GM23248 (cell line): ENCODE measurements around the gene C3. TPM values are rescaled to one million over a fixed set of nuclear protein-coding genes. Genes with fewer than 3 reads are reported as not detected.
A peak's percentile ranks its signal among the peaks of the same experiment; 100 is the strongest.
"Not testable (repeated sequence)": the region's sequence is repeated elsewhere in the genome, so short reads cannot be mapped to it uniquely, and the experiment has no call there.

ENCODE experiments used
- DNase-seq: peaks from one replicate; pipeline ENCODE4 v3.0.0-alpha.2; 2015
- H2AFZ ChIP-seq: fragments of 200-600 bp; sonication (generic); 2 replicates; pipeline ENCODE4 v1.6.1; 2016; ENCODE audit warnings: antibody characterized with exemption
- H3F3A ChIP-seq: fragments of 200-600 bp; sonication (generic); 2 replicates; pipeline ENCODE4 v1.6.1; 2016; ENCODE audit warnings: mild to moderate bottlenecking, antibody characterized with exemption, mixed run types; ENCODE audit not compliant: insufficient read depth
- H3K27ac ChIP-seq: fragments of 200-600 bp; sonication (generic); 2 replicates; pipeline ENCODE4 v1.5.1; 2016; ENCODE audit warnings: mild to moderate bottlenecking
- H3K27me3 ChIP-seq: fragments of 200-600 bp; sonication (generic); replicated peaks from 2 replicates; pipeline ENCODE4 v1.6.1; 2016; ENCODE audit warnings: mild to moderate bottlenecking; ENCODE audit not compliant: insufficient read depth
- H3K36me3 ChIP-seq: fragments of 200-600 bp; sonication (generic); 2 replicates; pipeline ENCODE4 v1.6.1; 2016; ENCODE audit warnings: low read depth, mild to moderate bottlenecking
- H3K4me1 ChIP-seq: fragments of 200-600 bp; sonication (generic); 2 replicates; pipeline ENCODE4 v1.6.1; 2016; ENCODE audit warnings: mild to moderate bottlenecking; ENCODE audit not compliant: insufficient read depth
- H3K4me2 ChIP-seq: fragments of 200-600 bp; sonication (generic); one replicate; pipeline ENCODE4 v1.6.1; 2016; ENCODE audit warnings: mild to moderate bottlenecking; ENCODE audit not compliant: unreplicated experiment
- H3K4me3 ChIP-seq: fragments of 200-600 bp; sonication (generic); 2 replicates; pipeline ENCODE4 v1.5.1; 2016; ENCODE audit warnings: mild to moderate bottlenecking
- H3K79me2 ChIP-seq: fragments of 200-600 bp; sonication (generic); 2 replicates; pipeline ENCODE4 v1.6.1; 2016; ENCODE audit warnings: mild to moderate bottlenecking; ENCODE audit not compliant: insufficient read depth
- H3K9ac ChIP-seq: fragments of 200-600 bp; sonication (generic); 2 replicates; pipeline ENCODE4 v1.6.1; 2016; ENCODE audit warnings: mild to moderate bottlenecking
- H3K9me2 ChIP-seq: fragments of 200-600 bp; sonication (generic); 2 replicates; pipeline ENCODE4 v1.6.1; 2016; ENCODE audit warnings: mixed run types, mild to moderate bottlenecking, moderate library complexity; ENCODE audit not compliant: insufficient read depth
- H3K9me3 ChIP-seq: fragments of 200-600 bp; sonication (generic); one replicate; pipeline ENCODE4 v1.6.1; 2017; ENCODE audit warnings: low read depth
- H4K20me1 ChIP-seq: fragments of 200-600 bp; sonication (generic); 2 replicates; pipeline ENCODE4 v1.6.0; 2016; ENCODE audit not compliant: insufficient read depth
- EZH2 ChIP-seq: fragments of 200-600 bp; sonication (generic); IDR thresholded peaks from 2 replicates; pipeline ENCODE4 v1.6.1; 2018; ENCODE audit warnings: antibody characterized with exemption, mild to moderate bottlenecking; ENCODE audit not compliant: insufficient read depth, poor library complexity, severe bottlenecking
- EZH2phosphoT487 ChIP-seq: fragments of 200-600 bp; sonication (generic); IDR thresholded peaks from 2 replicates; pipeline ENCODE4 v1.6.1; 2018; ENCODE audit warnings: antibody characterized with exemption, moderate library complexity, mild to moderate bottlenecking, low read depth; ENCODE audit not compliant: insufficient read depth
- WGBS, 2 experiments: methylation state at CpG; one replicate each; pipeline ENCODE4 v1.1.6; 2015 to 2017; ENCODE audit warnings: low lambda C conversion rate in 2 of 2, low coverage in 1 of 2; ENCODE audit errors: missing lambda C conversion rate in 2 of 2; 5-methylcytosine and 5-hydroxymethylcytosine counted together
- in situ Hi-C: fragments of 300-500 bp; cut with MboI; formaldehyde crosslinking; loops from 2 replicates; pipeline ENCODE4 v1.15.0; 2020
- polyA plus RNA-seq: library from polyadenylated mRNA; unstranded; fragments of >200 nt; fragmentation: Nextera tagmentation; extraction: Ambion mirVana; gene quantifications from 2 replicates; pipeline ENCODE4 v1.2.1, GENCODE V29; 2016
- total RNA-seq: library from RNA; depleted of rRNA; stranded (reverse); fragments of >200 nt; shearing (Covaris generic); gene quantifications from 2 replicates; pipeline ENCODE4 v1.2.3, GENCODE V29; 2014

Gene C3
- total and polyA plus RNA-seq, 2 experiments from 2014 or later = 3.1 to 3.5 TPM

DNA sequence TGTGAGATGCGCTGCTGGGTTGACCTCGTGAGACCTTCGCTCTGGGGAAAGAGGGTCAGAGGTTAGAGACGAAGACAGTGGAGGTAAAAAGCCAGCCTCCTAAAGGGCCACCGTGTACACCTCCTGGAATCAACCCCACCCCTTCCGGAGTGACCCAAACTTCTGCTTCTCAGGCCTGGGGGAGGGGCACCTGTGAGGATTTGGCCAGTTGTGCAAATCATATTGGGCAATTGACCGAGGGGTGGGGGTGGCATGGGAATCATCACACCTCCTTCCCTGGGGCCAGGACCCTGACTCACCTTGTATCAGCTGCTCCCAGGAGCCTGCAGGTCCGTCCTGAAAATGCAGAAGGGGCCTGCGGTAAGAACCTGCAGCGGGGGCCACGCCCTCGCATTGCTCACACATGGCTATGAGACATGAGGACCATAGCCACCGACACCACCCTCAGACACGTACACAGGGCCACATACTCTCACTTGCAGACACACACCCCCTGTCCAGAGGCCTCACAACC lies 53.3 kb downstream of the C3 start:
- H3K9me3 ChIP-seq = no peaks in the 10 kb centered on the region
- H3K27ac ChIP-seq = no peak overlapping the region
- H3K27me3 ChIP-seq = no peaks in the 10 kb centered on the region
- H3K79me2 ChIP-seq = no peaks in the 10 kb centered on the region
- H3K36me3 ChIP-seq = no peaks in the 10 kb centered on the region
- no peaks in the 10 kb centered on the region for H3K9me2 ChIP-seq
- 77% methylated on average over 14 of the region's 14 CpGs for WGBS, 2 experiments
- H3K4me2 ChIP-seq = no peak overlapping the region
- H3F3A ChIP-seq = no peaks in the 10 kb centered on the region
- no peak for DNase-seq
- TF ChIP-seq EZH2 (no peak), EZH2phosphoT487 (no peak)
- no peak overlapping the region for H3K9ac ChIP-seq
- H3K4me1 ChIP-seq = no peaks in the 10 kb centered on the region
- no peaks in the 10 kb centered on the region for H4K20me1 ChIP-seq
- H2AFZ ChIP-seq = no peak overlapping the region
- in situ Hi-C loops = no loop called here
- H3K4me3 ChIP-seq = no peak overlapping the region

DNA sequence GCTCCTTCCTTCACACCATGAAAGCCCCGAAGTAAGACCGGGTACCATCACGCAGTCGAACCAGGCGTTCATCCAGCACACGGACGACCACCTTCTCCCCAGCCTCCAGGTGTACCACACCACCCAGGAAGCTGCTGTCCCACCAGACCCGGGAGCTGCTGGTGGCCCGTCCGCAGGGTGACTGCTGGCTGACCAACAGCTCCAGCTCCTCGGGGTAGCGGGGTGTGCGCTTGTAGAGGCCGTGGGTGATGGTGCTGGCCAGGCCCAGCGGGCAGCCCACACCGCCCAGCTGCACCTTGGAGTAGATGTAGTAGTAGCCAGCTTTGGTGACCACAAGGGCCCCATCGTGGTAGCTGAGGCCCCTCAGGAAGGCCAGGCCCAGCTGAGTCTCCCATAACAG lies 55.5 kb downstream of the C3 start:
- Histone ChIP-seq H3K4me1 (no peaks in the 10 kb centered on the region), H4K20me1 (no peaks in the 10 kb centered on the region), H3K27me3 (no peaks in the 10 kb centered on the region), H3K9me3 (no peaks in the 10 kb centered on the region), H3K36me3 (no peaks in the 10 kb centered on the region), H3K79me2 (no peaks in the 10 kb centered on the region), H3K4me2 (no peak overlapping the region), H2AFZ (no peak overlapping the region), H3F3A (no peaks in the 10 kb centered on the region), H3K9ac (no peak overlapping the region), H3K4me3 (no peak overlapping the region), H3K9me2 (no peaks in the 10 kb centered on the region), H3K27ac (no peak overlapping the region)
- WGBS, 2 experiments = 94% methylated on average over 17 of the region's 17 CpGs
- TF ChIP-seq EZH2phosphoT487 = no peak
- TF ChIP-seq EZH2 = no peak
- no peak for DNase-seq
- in situ Hi-C loops = no loop called here

- in situ Hi-C loops = no loop called here
- no peaks in the 10 kb centered on the region for H4K20me1 ChIP-seq
- H2AFZ ChIP-seq = no peak overlapping the region
- H3K27ac ChIP-seq = no peak overlapping the region
- no peaks in the 10 kb centered on the region for H3F3A ChIP-seq
- H3K9me2 ChIP-seq = no peaks in the 10 kb centered on the region
- WGBS, 2 experiments = 63 to 65% methylated on average over 14 of the region's 14 CpGs
- no peaks in the 10 kb centered on the region for H3K79me2 ChIP-seq
- H3K9me3 ChIP-seq = no peaks in the 10 kb centered on the region
- no peaks in the 10 kb centered on the region for H3K36me3 ChIP-seq
- H3K27me3 ChIP-seq = no peaks in the 10 kb centered on the region; the same call in 1 of the 2 replicates
- H3K4me3 ChIP-seq = no peak overlapping the region
- H3K4me1 ChIP-seq = no peaks in the 10 kb centered on the region
- H3K9ac ChIP-seq = no peak overlapping the region
- DNase-seq = peak; percentile 53
- no peak overlapping the region for H3K4me2 ChIP-seq
- no peak for TF ChIP-seq EZH2phosphoT487
- no peak for TF ChIP-seq EZH2
Measured at GRCh38 chr19:6663236-6664201, 56.9 kb downstream of the C3 start.

DNA sequence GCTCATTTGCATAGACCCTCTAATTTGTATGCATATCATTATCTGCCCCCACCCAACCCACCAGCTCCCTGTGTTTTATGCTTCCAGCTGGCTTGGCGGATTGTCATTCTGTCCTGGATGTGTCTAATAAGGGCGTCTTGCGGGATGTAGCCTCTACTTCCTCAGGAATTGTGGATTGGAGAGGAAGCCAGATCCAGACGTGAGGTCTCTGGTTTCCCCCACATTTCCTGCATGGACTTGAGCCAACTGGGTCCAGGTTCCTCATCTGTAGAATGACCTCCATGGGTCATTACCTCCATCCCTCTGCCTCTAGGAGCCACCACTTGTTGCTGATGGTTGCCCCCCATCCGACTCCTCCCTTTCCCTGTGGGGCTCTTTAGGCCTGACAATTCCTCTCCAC lies 57.7 kb downstream of the C3 start:
- H3K9me2 ChIP-seq = no peaks in the 10 kb centered on the region
- H3K27me3 ChIP-seq = no peaks in the 10 kb centered on the region; the same call in 1 of the 2 replicates
- H3K79me2 ChIP-seq = no peaks in the 10 kb centered on the region
- H3F3A ChIP-seq = no peaks in the 10 kb centered on the region
- H3K4me2 ChIP-seq = no peak overlapping the region
- H3K9me3 ChIP-seq = no peaks in the 10 kb centered on the region
- no peak for DNase-seq
- no peak overlapping the region for H2AFZ ChIP-seq
- WGBS, 2 experiments = 86 to 89% methylated on average over 5 of the region's 5 CpGs
- no peak overlapping the region for H3K4me3 ChIP-seq
- no peak for TF ChIP-seq EZH2
- TF ChIP-seq EZH2phosphoT487 = no peak
- no peaks in the 10 kb centered on the region for H3K4me1 ChIP-seq
- in situ Hi-C loops = no loop called here
- no peak overlapping the region for H3K27ac ChIP-seq
- no peaks in the 10 kb centered on the region for H4K20me1 ChIP-seq
- H3K36me3 ChIP-seq = no peaks in the 10 kb centered on the region
- no peak overlapping the region for H3K9ac ChIP-seq

DNA sequence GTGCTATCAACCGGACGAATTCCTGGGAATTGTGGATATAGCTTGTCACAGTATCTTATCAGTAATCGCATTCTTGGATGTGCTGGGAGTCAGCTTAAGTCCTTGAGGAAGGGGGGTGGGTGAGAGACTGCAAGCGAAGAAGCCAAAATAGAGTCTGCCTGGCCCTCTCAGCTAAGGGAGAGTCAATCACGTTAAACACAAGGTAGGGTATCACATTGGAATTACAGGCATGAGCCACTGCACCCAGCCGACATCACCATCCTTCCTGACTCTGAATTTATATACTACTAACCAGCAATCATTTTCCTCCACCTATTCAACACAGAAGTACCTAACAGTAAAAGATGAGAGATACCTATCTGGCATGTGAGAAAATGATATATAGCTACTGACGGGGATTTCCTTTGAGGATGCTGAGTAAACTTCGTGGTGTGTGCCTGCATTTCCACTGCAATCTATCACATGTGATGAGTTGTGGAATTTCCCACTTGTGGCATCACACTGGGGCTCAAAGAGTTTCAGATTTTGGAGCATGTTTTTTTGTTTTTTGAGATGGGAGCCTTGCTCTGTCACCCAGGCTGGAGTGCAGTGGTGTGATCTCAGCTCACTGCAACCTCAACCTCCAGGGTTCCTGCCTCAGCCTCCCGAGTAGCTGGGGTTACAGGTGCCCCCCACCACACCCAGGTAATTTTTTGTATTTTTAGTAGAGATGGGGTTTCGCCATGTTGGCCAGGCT lies 58.8 kb downstream of the C3 start:
- H3F3A ChIP-seq, H3K4me1 ChIP-seq, H3K27me3 ChIP-seq, H3K79me2 ChIP-seq, H3K36me3 ChIP-seq, H3K4me3 ChIP-seq, H2AFZ ChIP-seq, H3K27ac ChIP-seq, H4K20me1 ChIP-seq, H3K9ac ChIP-seq, H3K4me2 ChIP-seq, H3K9me2 ChIP-seq, H3K9me3 ChIP-seq, in situ Hi-C loops: not testable (repeated sequence)
- WGBS, 2 experiments = 30 to 31% methylated on average over 10 of the region's 10 CpGs
- peak; percentile 34 for DNase-seq
